ENCODE data around the gene OSBPL9. TPM values are rescaled to one million over a fixed set of nuclear protein-coding genes. Genes with fewer than 3 reads are reported as not detected.
A peak's percentile ranks its signal among the peaks of the same experiment; 100 is the strongest.

Gene OSBPL9
- total and polyA plus RNA-seq, 9 of the 15 experiments (the other 6 are each of a cell fraction or from before 2014, with no cell fraction given): 43.9 to 217 (median 170) TPM

GRCh38 chr1:51656374-51656773 is 39.5 kb downstream of the OSBPL9 start:
- WGBS (ENCODE audit: insufficient coverage, low coverage, missing lambda C conversion rate): 90% methylated on average over 4 of the region's 4 CpGs
- Histone ChIP-seq H3K4me1 (replicated peaks in 1 of 2; ENCODE audit: control insufficient read depth in 2 of 2, insufficient read depth in 2 of 2, low read length in 2 of 2) (peaks cover 2 to 9% of the 10 kb centered on the region in 2 experiments; a peak in 3 of 5 replicates), H3K79me2 (ENCODE audit: control insufficient read depth, insufficient read depth, low read length) (peaks cover 9% of the 10 kb centered on the region), H4K20me1 (replicated peaks; ENCODE audit: control insufficient read depth, insufficient read depth, low read length) (no peaks in the 10 kb centered on the region), H3K4me2 (ENCODE audit: insufficient read depth, low read length) (no peak overlapping the region), H3K27me3 (ENCODE audit: control insufficient read depth in 2 of 2, insufficient read depth in 2 of 2, low read length in 2 of 2) (no peaks in the 10 kb centered on the region), H3K9me1 (ENCODE audit: control insufficient read depth, insufficient read depth, low read length) (no peaks in the 10 kb centered on the region), H3K27ac (ENCODE audit: extremely low read depth, low read depth, low read length) (no peak overlapping the region), H3K9me3 (replicated peaks; ENCODE audit: control insufficient read depth, insufficient read depth, low read depth, low read length) (no peaks in the 10 kb centered on the region), H2AFZ (ENCODE audit: low read depth, low read length) (no peak overlapping the region), H3K4me3 (no peak overlapping the region), H3K9ac (ENCODE audit: insufficient read depth in 1 of 2, low read depth in 2 of 2, low read length in 2 of 2) (no peak overlapping the region), H3K36me3 (ENCODE audit: control insufficient read depth, insufficient read depth, low read length) (peaks cover 14% of the 10 kb centered on the region; the same call in 1 of the 3 replicates)
- in situ Hi-C loops (cut with MboI) (no loop called here), intact Hi-C loops (cut with micrococcal nuclease) (no loop called here)
- no peak for FAIRE-seq
- POLR2A ChIA-PET: interaction anchor here (0.6 to 2.2 kb wide), 4 partner anchors 11 to 75 kb away, joined by 3 to 7 read pairs (median 4); no protein-coding TSS in a partner anchor
- TF ChIP-seq TFAM (CRISPR knock-in tag; conservative IDR thresholded peaks at IDR 0.05): no peak
- TF ChIP-seq BHLHE40 (IDR thresholded peaks at IDR 0.05; ENCODE audit: low read length): no peak
- TF ChIP-seq ATF3 (IDR thresholded peaks at IDR 0.05): peak; percentile 29; the same call in 1 of the 2 replicates
- TF ChIP-seq ATF3 (CRISPR knock-in tag; conservative IDR thresholded peaks at IDR 0.05): no peak
- TF ChIP-seq CREB1 (IDR thresholded peaks at IDR 0.05): no peak
- no peak for TF ChIP-seq CREB1 (CRISPR knock-in tag; IDR thresholded peaks at IDR 0.05)
- no peak for ATAC-seq
- CTCF ChIA-PET (ENCODE audit: low intra/inter-chr PET ratio): no interaction called here
- DNase-seq (ENCODE audit: extremely low read depth in 1 of 4, low spot score in 3 of 4): no peak
- no TSS peak for BruUV-seq (replicated peaks)
